ENCODE data around the gene OSBPL3.

The OSBPL3 gene

DNA sequence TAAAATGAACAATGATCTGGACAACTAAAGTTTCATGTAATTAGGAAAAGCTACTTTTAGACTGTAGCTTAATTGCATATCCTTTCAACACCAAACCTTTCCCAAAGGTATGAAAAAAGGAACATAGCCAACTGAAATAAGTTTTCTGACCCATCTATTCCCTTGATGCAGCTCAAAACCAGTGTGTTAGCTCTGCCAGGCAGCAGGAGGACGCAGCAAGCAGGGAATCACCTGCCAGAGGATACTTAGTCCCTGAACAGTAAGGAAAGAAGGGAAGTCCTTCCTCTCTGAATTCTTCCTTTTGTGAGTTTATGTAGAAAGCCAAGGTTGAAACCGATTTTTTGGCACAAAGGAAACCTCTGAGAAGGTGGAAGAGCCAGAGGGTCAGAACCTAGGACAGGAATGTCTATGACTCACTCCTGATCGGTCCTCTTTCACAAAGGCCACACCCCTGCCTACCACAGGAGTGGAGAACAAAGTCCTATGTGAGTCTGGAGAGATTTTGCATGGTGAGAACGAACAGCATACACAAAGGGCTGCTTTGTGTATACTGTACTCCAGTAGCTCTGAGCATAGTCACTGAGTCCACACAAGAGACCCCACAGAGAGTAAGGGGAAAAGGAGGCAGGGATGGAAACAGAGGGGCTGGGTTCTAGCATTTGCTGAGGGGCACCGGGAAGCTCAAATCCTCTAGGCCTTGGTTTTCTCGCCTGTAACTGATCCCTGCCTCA is 153.9 kb downstream of the OSBPL3 start:
- peaks cover 0 to 6% of the 10 kb centered on the region in 2 experiments; a peak in 2 of 3 replicates for H3K36me3 ChIP-seq (ENCODE audit: control insufficient read depth in 2 of 2, insufficient read depth in 1 of 2, low read length in 2 of 2)
- POLR2A ChIA-PET, result interaction anchor here (0.6 to 2.2 kb wide), 3 partner anchors 153 to 1797 kb away, joined by 3 to 9 read pairs (median 4); partner anchors contain the start of genes CYCS and OSBPL3
- H3K9me3 ChIP-seq (ENCODE audit: control insufficient read depth, insufficient read depth, low read depth, low read length), result no peaks in the 10 kb centered on the region
- H3K4me3 ChIP-seq (ENCODE audit: low read depth, low read length), result no peak overlapping the region
- H3K4me1 ChIP-seq (ENCODE audit: control insufficient read depth, insufficient read depth, low read length), result peaks cover 4% of the 10 kb centered on the region; the same call in 1 of the 2 replicates
- no peak overlapping the region for H3K27ac ChIP-seq (ENCODE audit: extremely low read depth, low read depth, low read length)
- TF ChIP-seq ZBTB17 (tag by site-specific recombination; IDR thresholded peaks at IDR 0.05), result peak; percentile 39; the same call in 1 of the 2 replicates
- TF ChIP-seq ZNF560 (tag by site-specific recombination; IDR thresholded peaks at IDR 0.05; ENCODE audit: borderline replicate concordance), result no peak
- CTCF ChIA-PET, result interaction anchor here (0.7 to 3.2 kb wide), 7 partner anchors 8 to 269 kb away, joined by 3 to 17 read pairs (median 4); no protein-coding TSS in a partner anchor

DNA sequence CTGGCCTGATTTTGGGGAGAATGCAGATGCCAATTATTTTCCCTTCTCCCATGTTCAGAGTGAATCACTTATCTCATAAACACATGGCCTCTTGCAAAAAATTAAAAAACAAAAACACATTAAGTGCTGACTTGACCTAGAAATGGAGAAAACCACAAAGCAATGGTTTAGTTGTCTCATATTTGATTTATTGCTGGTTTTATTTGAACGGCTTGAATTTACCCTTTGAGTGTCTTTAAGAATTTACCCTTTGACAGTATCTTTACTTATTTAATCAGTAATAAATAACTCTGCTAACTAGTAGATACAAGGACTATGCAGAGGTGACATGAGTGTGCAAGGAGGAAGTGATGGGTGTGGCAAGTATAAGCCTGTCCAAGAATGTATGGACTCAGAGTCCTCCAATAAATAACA is 154.6 kb downstream of the OSBPL3 start:
- ChIA-PET CTCF (interaction anchor here (0.7 to 3.2 kb wide), 2 partner anchors 58 to 267 kb away, joined by 3 to 17 read pairs; no protein-coding TSS in a partner anchor), POLR2A (interaction anchor here (1.1 to 2.2 kb wide), 2 partner anchors 154 to 300 kb away, joined by 3 to 9 read pairs; partner anchors contain the start of genes CYCS and OSBPL3)
- Histone ChIP-seq H3K9me3 (ENCODE audit: control insufficient read depth, insufficient read depth, low read depth, low read length) (no peaks in the 10 kb centered on the region), H3K27ac (ENCODE audit: extremely low read depth, low read depth, low read length) (no peak overlapping the region), H3K4me1 (ENCODE audit: control insufficient read depth, insufficient read depth, low read length) (peaks cover 6% of the 10 kb centered on the region; the same call in 1 of the 2 replicates), H3K36me3 (ENCODE audit: control insufficient read depth in 2 of 2, insufficient read depth in 1 of 2, low read length in 2 of 2) (peaks cover 0 to 6% of the 10 kb centered on the region in 2 experiments; a peak in 2 of 3 replicates), H3K4me3 (ENCODE audit: low read depth, low read length) (no peak overlapping the region)
- TF ChIP-seq ZNF394 (tag by site-specific recombination; IDR thresholded peaks at IDR 0.05; ENCODE audit: borderline replicate concordance), result no peak
- no peak for TF ChIP-seq ZNF133 (tag by site-specific recombination; IDR thresholded peaks at IDR 0.05)
- TF ChIP-seq ZNF184 (tag by site-specific recombination; IDR thresholded peaks at IDR 0.05), result no peak
- no peak for TF ChIP-seq ZNF114 (tag by site-specific recombination; IDR thresholded peaks at IDR 0.05)
- TF ChIP-seq ZBTB17 (tag by site-specific recombination; IDR thresholded peaks at IDR 0.05), result no peak
- TF ChIP-seq ZFP69B (tag by site-specific recombination; IDR thresholded peaks at IDR 0.05), result no peak
- TF ChIP-seq, protein P1, sequence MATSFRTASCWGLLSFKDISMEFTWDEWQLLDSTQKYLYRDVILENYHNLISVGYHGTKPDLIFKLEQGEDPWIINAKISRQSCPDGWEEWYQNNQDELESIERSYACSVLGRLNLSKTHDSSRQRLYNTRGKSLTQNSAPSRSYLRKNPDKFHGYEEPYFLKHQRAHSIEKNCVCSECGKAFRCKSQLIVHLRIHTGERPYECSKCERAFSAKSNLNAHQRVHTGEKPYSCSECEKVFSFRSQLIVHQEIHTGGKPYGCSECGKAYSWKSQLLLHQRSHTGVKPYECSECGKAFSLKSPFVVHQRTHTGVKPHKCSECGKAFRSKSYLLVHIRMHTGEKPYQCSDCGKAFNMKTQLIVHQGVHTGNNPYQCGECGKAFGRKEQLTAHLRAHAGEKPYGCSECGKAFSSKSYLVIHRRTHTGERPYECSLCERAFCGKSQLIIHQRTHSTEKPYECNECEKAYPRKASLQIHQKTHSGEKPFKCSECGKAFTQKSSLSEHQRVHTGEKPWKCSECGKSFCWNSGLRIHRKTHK (tag by site-specific recombination; IDR thresholded peaks at IDR 0.05), result no peak
- TF ChIP-seq ZNF843 (tag by site-specific recombination; IDR thresholded peaks at IDR 0.05), result no peak
- TF ChIP-seq ZNF2 (tag by site-specific recombination; IDR thresholded peaks at IDR 0.05), result no peak
- no peak for TF ChIP-seq ZNF366 (tag by site-specific recombination; conservative IDR thresholded peaks at IDR 0.05)
- no peak for TF ChIP-seq BCL11A (tag by site-specific recombination; IDR thresholded peaks at IDR 0.05; ENCODE audit: low read depth)
- TF ChIP-seq ZNF292 (tag by site-specific recombination; IDR thresholded peaks at IDR 0.05; ENCODE audit: borderline replicate concordance, low read depth), result no peak
- TF ChIP-seq ZNF248 (tag by site-specific recombination; IDR thresholded peaks at IDR 0.05), result no peak
- no peak for TF ChIP-seq ZNF391 (tag by site-specific recombination; IDR thresholded peaks at IDR 0.05; ENCODE audit: borderline replicate concordance, low read depth)
- TF ChIP-seq ZNF707 (tag by site-specific recombination; IDR thresholded peaks at IDR 0.05), result no peak
- no peak for TF ChIP-seq GLI2 (tag by site-specific recombination; IDR thresholded peaks at IDR 0.05; ENCODE audit: borderline replicate concordance, low read depth)
- TF ChIP-seq, protein P2, sequence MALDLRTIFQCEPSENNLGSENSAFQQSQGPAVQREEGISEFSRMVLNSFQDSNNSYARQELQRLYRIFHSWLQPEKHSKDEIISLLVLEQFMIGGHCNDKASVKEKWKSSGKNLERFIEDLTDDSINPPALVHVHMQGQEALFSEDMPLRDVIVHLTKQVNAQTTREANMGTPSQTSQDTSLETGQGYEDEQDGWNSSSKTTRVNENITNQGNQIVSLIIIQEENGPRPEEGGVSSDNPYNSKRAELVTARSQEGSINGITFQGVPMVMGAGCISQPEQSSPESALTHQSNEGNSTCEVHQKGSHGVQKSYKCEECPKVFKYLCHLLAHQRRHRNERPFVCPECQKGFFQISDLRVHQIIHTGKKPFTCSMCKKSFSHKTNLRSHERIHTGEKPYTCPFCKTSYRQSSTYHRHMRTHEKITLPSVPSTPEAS (tag by site-specific recombination; IDR thresholded peaks at IDR 0.05), result no peak
- TF ChIP-seq, protein P3, sequence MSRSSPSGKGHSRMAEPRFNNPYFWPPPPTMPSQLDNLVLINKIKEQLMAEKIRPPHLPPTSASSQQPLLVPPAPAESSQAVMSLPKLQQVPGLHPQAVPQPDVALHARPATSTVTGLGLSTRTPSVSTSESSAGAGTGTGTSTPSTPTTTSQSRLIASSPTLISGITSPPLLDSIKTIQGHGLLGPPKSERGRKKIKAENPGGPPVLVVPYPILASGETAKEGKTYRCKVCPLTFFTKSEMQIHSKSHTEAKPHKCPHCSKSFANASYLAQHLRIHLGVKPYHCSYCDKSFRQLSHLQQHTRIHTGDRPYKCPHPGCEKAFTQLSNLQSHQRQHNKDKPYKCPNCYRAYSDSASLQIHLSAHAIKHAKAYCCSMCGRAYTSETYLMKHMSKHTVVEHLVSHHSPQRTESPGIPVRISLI (tag by site-specific recombination; IDR thresholded peaks at IDR 0.05), result no peak

Measured in HEK293 (cell line).